ENCODE measurements around the gene CADM1.
A peak's percentile ranks its signal among the peaks of the same experiment; 100 is the strongest.

The CADM1 gene

DNA sequence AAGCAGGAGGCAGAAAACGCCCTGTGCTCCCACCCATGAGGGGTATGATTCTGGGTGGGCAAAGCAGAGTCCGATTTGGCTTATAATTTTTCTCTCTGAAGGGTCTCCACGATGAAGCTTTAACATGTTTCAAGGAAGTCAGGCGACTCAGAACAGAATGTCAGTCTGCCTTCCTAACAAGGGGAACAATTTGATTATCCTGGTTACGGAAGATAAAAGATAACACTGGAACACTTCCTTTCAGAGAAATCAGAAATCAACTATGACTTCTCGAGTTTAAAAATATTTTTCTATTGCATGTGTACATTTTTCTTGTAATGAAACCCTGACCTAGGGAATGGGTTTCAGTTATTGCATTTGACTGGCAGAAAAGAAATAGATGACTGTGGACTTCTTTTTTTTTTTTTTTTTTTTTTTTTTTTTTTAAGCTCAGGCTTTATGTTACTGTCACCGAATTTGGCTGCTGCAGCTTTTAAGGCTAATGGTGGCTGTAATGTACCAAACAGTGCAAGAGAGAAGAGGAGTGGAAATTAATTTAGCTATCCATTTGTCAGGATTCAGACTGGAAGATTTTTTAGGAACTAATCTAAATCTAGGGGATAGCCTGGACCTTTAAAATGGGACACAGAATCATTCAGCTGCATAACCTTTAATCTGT, 297.7 kb downstream of the CADM1 start:
- TF ChIP-seq, protein P1, sequence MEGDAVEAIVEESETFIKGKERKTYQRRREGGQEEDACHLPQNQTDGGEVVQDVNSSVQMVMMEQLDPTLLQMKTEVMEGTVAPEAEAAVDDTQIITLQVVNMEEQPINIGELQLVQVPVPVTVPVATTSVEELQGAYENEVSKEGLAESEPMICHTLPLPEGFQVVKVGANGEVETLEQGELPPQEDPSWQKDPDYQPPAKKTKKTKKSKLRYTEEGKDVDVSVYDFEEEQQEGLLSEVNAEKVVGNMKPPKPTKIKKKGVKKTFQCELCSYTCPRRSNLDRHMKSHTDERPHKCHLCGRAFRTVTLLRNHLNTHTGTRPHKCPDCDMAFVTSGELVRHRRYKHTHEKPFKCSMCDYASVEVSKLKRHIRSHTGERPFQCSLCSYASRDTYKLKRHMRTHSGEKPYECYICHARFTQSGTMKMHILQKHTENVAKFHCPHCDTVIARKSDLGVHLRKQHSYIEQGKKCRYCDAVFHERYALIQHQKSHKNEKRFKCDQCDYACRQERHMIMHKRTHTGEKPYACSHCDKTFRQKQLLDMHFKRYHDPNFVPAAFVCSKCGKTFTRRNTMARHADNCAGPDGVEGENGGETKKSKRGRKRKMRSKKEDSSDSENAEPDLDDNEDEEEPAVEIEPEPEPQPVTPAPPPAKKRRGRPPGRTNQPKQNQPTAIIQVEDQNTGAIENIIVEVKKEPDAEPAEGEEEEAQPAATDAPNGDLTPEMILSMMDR (IDR thresholded peaks at IDR 0.05; ENCODE audit: low read depth, low read length) = no peak
- no peak overlapping the region for H3K4me3 ChIP-seq (replicated peaks in 1 of 2; ENCODE audit: low read depth in 2 of 2, low read length in 2 of 2)
- no peak for DNase-seq (ENCODE audit: low read depth in 2 of 2)

DNA sequence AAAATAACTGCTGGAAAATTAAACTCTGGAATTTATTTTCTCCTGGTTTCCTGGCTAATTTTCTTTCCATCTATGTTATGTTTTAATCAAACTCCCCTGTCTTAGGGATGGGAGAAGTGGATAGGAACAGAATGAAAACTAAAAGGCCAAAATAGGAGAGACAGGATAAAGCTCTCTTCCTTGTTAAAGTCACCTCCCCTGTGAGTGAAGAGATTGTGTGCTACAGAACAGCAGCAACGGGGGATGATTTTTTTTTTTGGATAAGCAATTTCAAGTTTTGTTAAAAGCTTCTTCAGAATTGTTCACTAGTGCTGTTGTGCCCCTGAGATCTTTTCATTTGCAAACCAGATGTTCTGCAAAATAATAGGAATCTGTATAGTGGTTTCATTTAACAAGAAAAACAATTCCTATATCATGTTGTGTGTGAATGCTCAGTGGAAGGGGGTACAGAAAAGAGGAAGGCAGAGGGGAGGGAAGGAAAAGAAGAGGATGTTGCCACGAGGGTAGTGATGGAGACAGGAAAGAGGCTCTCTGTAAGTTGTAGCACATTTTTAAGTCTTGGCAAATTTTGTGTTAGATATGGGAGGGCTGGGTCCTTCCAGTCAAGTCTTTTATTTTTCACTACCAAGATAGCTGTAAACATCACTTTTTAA, 301.2 kb downstream of the CADM1 start:
- DNase-seq (ENCODE audit: low read depth in 2 of 2) = no peak
- no peak overlapping the region for H3K4me3 ChIP-seq (replicated peaks in 1 of 2; ENCODE audit: low read depth in 2 of 2, low read length in 2 of 2)
- TF ChIP-seq, protein P1 (IDR thresholded peaks at IDR 0.05; ENCODE audit: low read depth, low read length) = no peak

DNA sequence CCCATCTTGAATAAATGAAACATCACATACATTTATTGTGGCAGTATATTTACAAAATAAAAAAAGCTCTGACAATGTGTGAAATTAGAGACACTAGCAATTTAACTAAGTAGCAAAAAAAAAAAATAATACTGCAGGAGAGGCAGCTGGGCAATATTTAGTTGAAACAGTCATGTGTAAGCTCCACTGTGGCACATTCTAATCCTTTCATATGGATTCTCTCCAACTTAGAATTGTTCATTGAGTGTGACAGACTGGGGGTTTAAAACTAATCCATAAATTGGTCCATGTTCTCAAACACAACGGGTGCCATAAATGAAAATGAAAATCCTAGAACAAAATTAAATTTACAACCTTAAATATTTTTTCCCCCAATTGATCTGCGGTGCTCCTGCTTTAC, 302.1 kb downstream of the CADM1 start:
- TF ChIP-seq, protein P1 (IDR thresholded peaks at IDR 0.05; ENCODE audit: low read depth, low read length) = no peak
- DNase-seq (ENCODE audit: low read depth in 2 of 2) = no peak
- no peak overlapping the region for H3K4me3 ChIP-seq (replicated peaks in 1 of 2; ENCODE audit: low read depth in 2 of 2, low read length in 2 of 2)

DNA sequence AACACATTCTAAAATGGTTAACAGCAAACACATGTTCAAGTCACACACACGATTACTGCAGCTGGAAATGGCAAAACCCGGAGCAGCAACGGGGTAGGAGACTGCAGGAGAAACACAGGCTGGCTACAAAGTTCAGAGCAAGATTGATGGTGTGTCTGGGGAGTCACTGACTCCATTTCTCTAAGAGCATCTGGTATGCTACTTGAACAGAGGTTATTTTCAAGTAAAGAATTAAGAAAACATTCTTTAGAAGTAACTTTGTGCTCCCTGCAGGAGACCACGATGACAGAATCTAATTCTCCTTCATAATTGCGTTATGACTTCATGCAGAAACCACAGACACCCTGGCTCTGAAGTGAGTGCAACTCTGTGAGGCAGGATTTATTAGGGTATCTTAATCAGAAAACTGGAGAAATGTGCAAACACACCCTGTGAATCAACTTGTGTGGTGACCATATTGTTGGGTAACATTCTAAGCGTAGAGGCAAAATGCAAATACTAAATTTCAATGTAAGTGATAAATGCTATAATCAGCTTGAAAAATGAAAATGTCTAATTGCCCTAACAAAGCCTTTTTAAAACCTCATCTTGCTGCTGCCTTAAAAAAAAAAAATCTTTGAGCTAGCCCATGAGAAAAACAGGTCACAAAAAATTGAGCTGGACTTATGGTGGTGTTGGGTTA, 303.0 kb downstream of the CADM1 start:
- DNase-seq (ENCODE audit: low read depth in 2 of 2) = peak in 1 of 2 donors; percentile 5
- TF ChIP-seq, protein P1 (IDR thresholded peaks at IDR 0.05; ENCODE audit: low read depth, low read length) = no peak
- H3K4me3 ChIP-seq (replicated peaks in 1 of 2; ENCODE audit: low read depth in 2 of 2, low read length in 2 of 2) = no peak overlapping the region

DNA sequence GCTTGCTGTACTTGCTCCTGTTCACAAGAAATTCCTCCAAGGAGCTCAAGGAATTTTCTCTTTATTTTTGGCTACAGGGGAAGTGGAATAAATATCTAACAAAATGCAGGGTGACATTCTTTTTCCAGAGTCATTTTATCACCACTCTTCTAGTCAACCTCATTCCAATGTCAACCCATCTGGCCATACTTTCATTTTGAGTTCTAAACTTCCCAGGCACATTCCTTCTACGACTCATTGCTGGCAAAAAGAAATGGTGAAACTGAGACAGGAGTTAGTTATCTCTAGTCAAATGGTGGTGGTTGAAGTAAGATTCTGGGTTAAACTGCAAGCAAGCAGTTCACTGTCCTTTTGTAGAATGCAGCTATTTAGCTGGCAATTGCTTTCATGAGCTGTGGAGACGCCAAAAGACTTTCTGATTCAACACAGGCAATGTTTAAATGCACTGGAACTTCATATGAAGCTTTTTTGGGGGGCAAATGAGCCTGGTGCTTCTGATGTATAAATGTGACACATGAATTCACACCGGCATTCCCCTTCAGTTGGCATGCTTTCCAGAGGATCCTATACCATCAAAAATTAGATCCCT, 304.6 kb downstream of the CADM1 start:
- TF ChIP-seq, protein P1 (IDR thresholded peaks at IDR 0.05; ENCODE audit: low read depth, low read length) = no peak
- H3K4me3 ChIP-seq (replicated peaks in 1 of 2; ENCODE audit: low read depth in 2 of 2, low read length in 2 of 2) = no peak overlapping the region
- DNase-seq (ENCODE audit: low read depth in 2 of 2) = no peak

DNA sequence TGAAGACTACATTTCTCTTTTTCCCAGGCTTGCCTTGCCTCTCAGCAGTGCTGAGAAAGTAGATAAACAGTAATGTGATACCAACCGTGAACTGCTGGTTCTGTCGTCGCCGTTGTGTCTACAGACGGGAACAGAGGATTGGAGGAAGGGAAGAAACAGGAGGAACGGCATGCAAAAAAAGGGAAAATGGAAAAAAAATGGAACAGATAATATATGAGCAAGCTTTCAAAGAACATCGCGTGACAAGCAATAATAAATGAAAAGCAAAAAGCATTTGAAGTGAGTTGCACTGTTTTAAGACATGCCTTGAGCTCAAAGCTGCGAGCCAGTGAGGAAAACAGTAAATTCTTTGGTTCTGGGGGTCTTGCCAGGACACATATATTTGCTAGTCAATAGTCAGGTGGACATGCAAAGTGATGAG, 305.9 kb downstream of the CADM1 start:
- DNase-seq (ENCODE audit: low read depth in 2 of 2) = no peak
- TF ChIP-seq, protein P1 (IDR thresholded peaks at IDR 0.05; ENCODE audit: low read depth, low read length) = no peak

More for the DNA sequence above, 305.9 kb downstream of the CADM1 start:
- H3K4me3 ChIP-seq (replicated peaks in 1 of 2; ENCODE audit: low read depth in 2 of 2, low read length in 2 of 2) = no peak overlapping the region

Data from cardiac fibroblast (primary cell).